H9 (cell line): ENCODE data around the gene TAOK3. TPM values are rescaled to one million over a fixed set of nuclear protein-coding genes. Genes with fewer than 3 reads are reported as not detected.

ENCODE experiments used
- DNase-seq: peaks from one replicate; pipeline ENCODE4 v3.0.0-alpha.2; 2017
- H2AFZ ChIP-seq: one replicate; pipeline ENCODE4 v1.6.1; 2013; ENCODE audit warnings: mild to moderate bottlenecking, low read length, control low read depth, moderate library complexity
- H2AK5ac ChIP-seq: 2 replicates; pipeline ENCODE4 v1.6.1; 2013; ENCODE audit warnings: low read length, control low read depth, mixed read lengths; ENCODE audit not compliant: insufficient read length
- H2BK120ac ChIP-seq: one replicate; pipeline ENCODE4 v1.6.1; 2013; ENCODE audit warnings: low read depth, mild to moderate bottlenecking, low read length, control low read depth, inconsistent platforms; ENCODE audit not compliant: poor library complexity, severe bottlenecking
- H2BK12ac ChIP-seq: 2 replicates; pipeline ENCODE4 v1.6.1; 2013; ENCODE audit warnings: low read length, control low read depth, mixed read lengths, low read depth; ENCODE audit not compliant: insufficient read length
- H2BK15ac ChIP-seq: 2 replicates; pipeline ENCODE4 v1.6.1; 2013; ENCODE audit warnings: low read depth, low read length, control low read depth
- H2BK20ac ChIP-seq: one replicate; pipeline ENCODE4 v1.6.1; 2013; ENCODE audit warnings: low read depth, mild to moderate bottlenecking, low read length, control low read depth, inconsistent platforms; ENCODE audit not compliant: poor library complexity, severe bottlenecking
- H2BK5ac ChIP-seq: 2 replicates; pipeline ENCODE4 v1.6.1; 2013; ENCODE audit warnings: low read length, control low read depth, mixed read lengths; ENCODE audit not compliant: insufficient read length
- H3K14ac ChIP-seq: 2 replicates; pipeline ENCODE4 v1.6.1; 2013; ENCODE audit warnings: low read length, control low read depth; ENCODE audit not compliant: insufficient read depth
- H3K18ac ChIP-seq: 2 replicates; pipeline ENCODE4 v1.6.1; 2013; ENCODE audit warnings: low read depth, mild to moderate bottlenecking, mixed read lengths, low read length, control low read depth; ENCODE audit not compliant: insufficient read length
- H3K23ac ChIP-seq: 2 replicates; pipeline ENCODE4 v1.6.1; 2013; ENCODE audit warnings: low read length, control low read depth, mixed read lengths, low read depth; ENCODE audit not compliant: insufficient read length
- H3K23me2 ChIP-seq: 2 replicates; pipeline ENCODE4 v1.6.1; 2013; ENCODE audit warnings: low read depth, mild to moderate bottlenecking, mixed read lengths, low read length, control low read depth; ENCODE audit not compliant: insufficient read length, poor library complexity, severe bottlenecking
- H3K27ac ChIP-seq: 2 replicates; pipeline ENCODE4 v1.5.1; 2013; ENCODE audit warnings: low read length, control low read depth, mixed read lengths, low read depth; ENCODE audit not compliant: insufficient read length
- H3K27me3 ChIP-seq: 2 replicates; pipeline ENCODE4 v1.6.1; 2013; ENCODE audit warnings: low read length, control low read depth, inconsistent platforms; ENCODE audit not compliant: insufficient read depth
- H3K4ac ChIP-seq: 2 replicates; pipeline ENCODE4 v1.6.1; 2013; ENCODE audit warnings: low read depth, mild to moderate bottlenecking, control low read depth, inconsistent platforms, low read length, moderate library complexity
- H3K4me1 ChIP-seq: 2 replicates; pipeline ENCODE4 v1.6.1; 2013; ENCODE audit warnings: low read length, control low read depth, inconsistent platforms; ENCODE audit not compliant: insufficient read depth
- H3K4me2 ChIP-seq: 2 replicates; pipeline ENCODE4 v1.6.1; 2013; ENCODE audit warnings: low read length, control low read depth, mixed read lengths; ENCODE audit not compliant: insufficient read length, insufficient read depth
- H3K56ac ChIP-seq: 2 replicates; pipeline ENCODE4 v1.6.1; 2013; ENCODE audit warnings: low read depth, mild to moderate bottlenecking, mixed read lengths, low read length, control low read depth; ENCODE audit not compliant: insufficient read length
- H3K79me1 ChIP-seq: 2 replicates; pipeline ENCODE4 v1.6.1; 2013; ENCODE audit warnings: low read depth, mild to moderate bottlenecking, moderate library complexity, low read length, control low read depth, inconsistent platforms; ENCODE audit not compliant: insufficient read depth, poor library complexity, severe bottlenecking
- H3K79me2 ChIP-seq: 2 replicates; pipeline ENCODE4 v1.6.1; 2013; ENCODE audit warnings: low read length, control low read depth, inconsistent platforms; ENCODE audit not compliant: insufficient read depth
- H3K9ac ChIP-seq: 2 replicates; pipeline ENCODE4 v1.6.1; 2013; ENCODE audit warnings: low read length, control low read depth, mixed read lengths; ENCODE audit not compliant: insufficient read length; ENCODE audit errors: extremely low read depth
- H3K9me3 ChIP-seq: one replicate; pipeline ENCODE4 v1.6.1; 2013; ENCODE audit warnings: low read depth, low read length, inconsistent platforms; ENCODE audit not compliant: control insufficient read depth
- H3T11ph ChIP-seq: one replicate; pipeline ENCODE4 v1.6.1; 2013; ENCODE audit warnings: mild to moderate bottlenecking, low read length, control low read depth, inconsistent platforms
- H4K20me1 ChIP-seq: one replicate; pipeline ENCODE4 v1.6.1; 2013; ENCODE audit not compliant: control insufficient read depth, insufficient read length, insufficient read depth
- H4K5ac ChIP-seq: 2 replicates; pipeline ENCODE4 v1.6.1; 2013; ENCODE audit warnings: low read depth, mild to moderate bottlenecking, mixed read lengths, low read length, control low read depth; ENCODE audit not compliant: insufficient read length
- H4K8ac ChIP-seq: replicated peaks from 2 replicates; pipeline ENCODE4 v1.6.1; 2013; ENCODE audit warnings: low read length, control low read depth, mixed read lengths, low read depth; ENCODE audit not compliant: insufficient read length
- H4K91ac ChIP-seq: 2 replicates; pipeline ENCODE4 v1.6.1; 2013; ENCODE audit warnings: low read depth, mild to moderate bottlenecking, moderate library complexity, mixed read lengths, low read length, control low read depth; ENCODE audit not compliant: insufficient read length
- H3K27ac Mint-ChIP-seq, 3 experiments: 2 replicates in 2 of 3; 3 replicates in 1 of 3; pipeline ENCODE4 v1.8.0; 2020 to 2021; ENCODE audit warnings: mixed read lengths in 3 of 3, mild to moderate bottlenecking in 1 of 3, moderate library complexity in 1 of 3
- H3K27me3 Mint-ChIP-seq: 2 replicates; pipeline ENCODE4 v1.8.0; 2021; ENCODE audit warnings: low read depth, mild to moderate bottlenecking, moderate library complexity, mixed read lengths
- H3K36me3 Mint-ChIP-seq, 3 experiments: 2 replicates in 2 of 3; 3 replicates in 1 of 3; pipeline ENCODE4 v1.8.0; 2020 to 2021; ENCODE audit warnings: low read depth in 3 of 3, mixed read lengths in 3 of 3; ENCODE audit not compliant: insufficient read depth in 1 of 3
- H3K4me1 Mint-ChIP-seq, 2 experiments: 2 replicates each; pipeline ENCODE4 v1.8.0; 2020; ENCODE audit warnings: mixed read lengths in 2 of 2
- H3K4me3 Mint-ChIP-seq, 2 experiments: 2 replicates in 1 of 2; 3 replicates in 1 of 2; pipeline ENCODE4 v1.8.0; 2020 to 2021; ENCODE audit warnings: mild to moderate bottlenecking in 2 of 2, mixed read lengths in 2 of 2, moderate library complexity in 1 of 2
- H3K9me3 Mint-ChIP-seq, 2 experiments: 2 replicates in 1 of 2; 3 replicates in 1 of 2; pipeline ENCODE4 v1.8.0; 2020; ENCODE audit warnings: mild to moderate bottlenecking in 2 of 2, mixed read lengths in 2 of 2, moderate library complexity in 1 of 2
- WGBS: extraction: QIAGEN DNeasy Blood & Tissue Kit; methylation state at CpG from one replicate; pipeline ENCODE4 v1.1.7; 2013; ENCODE audit warnings: missing lambda C conversion rate, low lambda C conversion rate, mixed read lengths; ENCODE audit not compliant: insufficient read length; ENCODE audit errors: extremely low coverage; 5-methylcytosine and 5-hydroxymethylcytosine counted together
- total RNA-seq: library from RNA; stranded (reverse); gene quantifications from 2 replicates; pipeline ENCODE4 v1.2.1, GENCODE V29; 2021
- TF ChIP-seq, protein P1 (sequence below): fragments of 200-600 bp; sonication (generic); conservative IDR thresholded peaks from 3 replicates; pipeline ENCODE4 v1.8.0; 2021; ENCODE audit warnings: antibody characterized with exemption, mild to moderate bottlenecking

TAOK3 gene
- total RNA-seq, 1 experiment from 2014 or later = 5.2 TPM

DNA sequence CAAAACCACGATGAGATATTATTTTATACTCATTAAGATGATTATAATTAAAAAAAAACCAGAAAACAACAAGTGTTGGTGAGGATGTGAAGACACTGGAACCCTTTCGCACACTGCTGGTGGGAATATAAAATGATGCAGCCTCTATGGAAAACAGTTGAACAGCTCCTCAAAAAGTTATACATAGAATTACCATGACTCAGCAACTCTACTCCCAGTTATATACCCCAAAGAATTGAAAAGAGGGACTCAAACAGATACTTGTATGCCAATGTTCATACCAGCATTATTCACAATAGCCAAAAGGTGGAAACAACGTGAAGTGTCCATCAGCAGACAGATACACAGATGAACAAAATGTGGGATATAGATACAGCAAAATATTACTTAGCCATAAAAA is 53.1 kb downstream of the TAOK3 start:
- Histone ChIP-seq H3K23ac (no peak overlapping the region), H3K9me3 (no peaks in the 10 kb centered on the region), H3K14ac (no peak overlapping the region), H3K18ac (no peak overlapping the region), H3K56ac (no peak overlapping the region), H3T11ph (no peak overlapping the region), H4K91ac (no peak overlapping the region), H3K79me2 (no peaks in the 10 kb centered on the region), H3K23me2 (no peaks in the 10 kb centered on the region), H3K4ac (no peak overlapping the region), H2BK12ac (no peak overlapping the region), H2AK5ac (no peak overlapping the region), H2AFZ (no peak overlapping the region), H2BK15ac (no peak overlapping the region), H2BK20ac (no peak overlapping the region), H4K20me1 (no peaks in the 10 kb centered on the region), H3K27me3 (no peaks in the 10 kb centered on the region), H4K8ac (no peak overlapping the region), H3K4me2 (no peak overlapping the region), H4K5ac (no peak overlapping the region), H2BK5ac (no peak overlapping the region), H3K9ac (no peak overlapping the region), H3K27ac (no peak overlapping the region), H3K4me1 (no peaks in the 10 kb centered on the region), H2BK120ac (no peak overlapping the region), H3K79me1 (no peaks in the 10 kb centered on the region)
- WGBS = no CpG with 5 or more reads among the region's 3 CpGs
- Mint-ChIP-seq H3K36me3 (no peaks in the 10 kb centered on the region), H3K4me1 (no peaks in the 10 kb centered on the region), H3K27me3 (no peaks in the 10 kb centered on the region), H3K9me3 (no peaks in the 10 kb centered on the region), H3K4me3 (no peak overlapping the region), H3K27ac (no peak overlapping the region)
- DNase-seq = no peak
- TF ChIP-seq, protein P1, sequence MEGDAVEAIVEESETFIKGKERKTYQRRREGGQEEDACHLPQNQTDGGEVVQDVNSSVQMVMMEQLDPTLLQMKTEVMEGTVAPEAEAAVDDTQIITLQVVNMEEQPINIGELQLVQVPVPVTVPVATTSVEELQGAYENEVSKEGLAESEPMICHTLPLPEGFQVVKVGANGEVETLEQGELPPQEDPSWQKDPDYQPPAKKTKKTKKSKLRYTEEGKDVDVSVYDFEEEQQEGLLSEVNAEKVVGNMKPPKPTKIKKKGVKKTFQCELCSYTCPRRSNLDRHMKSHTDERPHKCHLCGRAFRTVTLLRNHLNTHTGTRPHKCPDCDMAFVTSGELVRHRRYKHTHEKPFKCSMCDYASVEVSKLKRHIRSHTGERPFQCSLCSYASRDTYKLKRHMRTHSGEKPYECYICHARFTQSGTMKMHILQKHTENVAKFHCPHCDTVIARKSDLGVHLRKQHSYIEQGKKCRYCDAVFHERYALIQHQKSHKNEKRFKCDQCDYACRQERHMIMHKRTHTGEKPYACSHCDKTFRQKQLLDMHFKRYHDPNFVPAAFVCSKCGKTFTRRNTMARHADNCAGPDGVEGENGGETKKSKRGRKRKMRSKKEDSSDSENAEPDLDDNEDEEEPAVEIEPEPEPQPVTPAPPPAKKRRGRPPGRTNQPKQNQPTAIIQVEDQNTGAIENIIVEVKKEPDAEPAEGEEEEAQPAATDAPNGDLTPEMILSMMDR = no peak
